ENCODE results near the gene AGBL1.

Gene AGBL1

DNA sequence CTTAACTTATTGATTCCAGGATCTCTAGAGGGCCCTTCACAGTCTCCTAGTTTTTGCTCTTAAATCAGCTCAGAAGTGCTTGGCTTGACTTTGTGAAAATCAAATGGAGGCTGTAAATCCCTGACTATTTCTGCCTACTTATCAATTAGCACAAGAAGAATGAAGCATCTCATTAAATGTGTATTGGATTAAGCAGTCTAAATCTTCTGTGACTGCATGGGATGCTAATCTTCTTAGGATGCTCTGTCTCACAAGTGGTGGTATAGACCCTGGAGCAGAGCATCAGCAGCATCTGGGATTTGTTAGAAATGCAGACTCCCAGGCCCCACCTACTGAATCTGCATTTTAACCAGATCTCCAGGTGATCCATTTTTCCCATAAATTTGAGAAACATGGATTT lies 488.7 kb downstream of the AGBL1 start:
- TF ChIP-seq, protein P1, sequence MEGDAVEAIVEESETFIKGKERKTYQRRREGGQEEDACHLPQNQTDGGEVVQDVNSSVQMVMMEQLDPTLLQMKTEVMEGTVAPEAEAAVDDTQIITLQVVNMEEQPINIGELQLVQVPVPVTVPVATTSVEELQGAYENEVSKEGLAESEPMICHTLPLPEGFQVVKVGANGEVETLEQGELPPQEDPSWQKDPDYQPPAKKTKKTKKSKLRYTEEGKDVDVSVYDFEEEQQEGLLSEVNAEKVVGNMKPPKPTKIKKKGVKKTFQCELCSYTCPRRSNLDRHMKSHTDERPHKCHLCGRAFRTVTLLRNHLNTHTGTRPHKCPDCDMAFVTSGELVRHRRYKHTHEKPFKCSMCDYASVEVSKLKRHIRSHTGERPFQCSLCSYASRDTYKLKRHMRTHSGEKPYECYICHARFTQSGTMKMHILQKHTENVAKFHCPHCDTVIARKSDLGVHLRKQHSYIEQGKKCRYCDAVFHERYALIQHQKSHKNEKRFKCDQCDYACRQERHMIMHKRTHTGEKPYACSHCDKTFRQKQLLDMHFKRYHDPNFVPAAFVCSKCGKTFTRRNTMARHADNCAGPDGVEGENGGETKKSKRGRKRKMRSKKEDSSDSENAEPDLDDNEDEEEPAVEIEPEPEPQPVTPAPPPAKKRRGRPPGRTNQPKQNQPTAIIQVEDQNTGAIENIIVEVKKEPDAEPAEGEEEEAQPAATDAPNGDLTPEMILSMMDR (IDR thresholded peaks at IDR 0.05): no peak
- H3K9me3 ChIP-seq: no peaks in the 10 kb centered on the region
- no peaks in the 10 kb centered on the region for H3K27me3 ChIP-seq
- no peaks in the 10 kb centered on the region for H3K36me3 ChIP-seq
- H3K4me3 ChIP-seq (ENCODE audit: low read depth in 1 of 2, low read length in 1 of 2): no peak overlapping the region
- no peak overlapping the region for H3K27ac ChIP-seq
- no peaks in the 10 kb centered on the region for H3K4me1 ChIP-seq (ENCODE audit: control insufficient read depth in 1 of 2, insufficient read depth in 1 of 2, low read depth in 1 of 2, low read length in 1 of 2)

DNA sequence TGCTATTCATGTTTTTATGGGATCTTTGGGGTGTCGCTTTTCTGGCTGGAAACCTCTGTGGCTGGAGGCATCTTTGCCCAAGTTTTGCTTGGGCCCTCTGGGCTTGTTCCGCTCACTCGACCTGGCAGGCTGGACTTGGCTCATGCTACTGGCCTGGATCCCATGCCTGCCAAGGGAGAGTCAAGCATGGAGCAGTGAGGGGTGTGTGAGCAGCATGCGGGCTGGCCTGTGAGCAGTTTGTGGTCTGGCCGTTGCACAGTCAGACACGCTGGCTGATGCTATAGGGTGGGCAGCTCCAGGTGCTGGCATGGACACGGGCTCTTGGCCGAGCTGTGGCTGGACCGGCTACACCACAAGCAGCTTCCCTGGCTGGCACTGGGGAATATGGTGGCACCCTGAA lies 491.1 kb downstream of the AGBL1 start:
- H3K4me3 ChIP-seq (ENCODE audit: low read depth in 1 of 2, low read length in 1 of 2): no peak overlapping the region
- TF ChIP-seq, protein P1 (IDR thresholded peaks at IDR 0.05): no peak
- no peaks in the 10 kb centered on the region for H3K36me3 ChIP-seq
- no peaks in the 10 kb centered on the region for H3K4me1 ChIP-seq (ENCODE audit: control insufficient read depth in 1 of 2, insufficient read depth in 1 of 2, low read depth in 1 of 2, low read length in 1 of 2)
- H3K27me3 ChIP-seq: no peaks in the 10 kb centered on the region
- H3K27ac ChIP-seq: no peak overlapping the region
- no peaks in the 10 kb centered on the region for H3K9me3 ChIP-seq

DNA sequence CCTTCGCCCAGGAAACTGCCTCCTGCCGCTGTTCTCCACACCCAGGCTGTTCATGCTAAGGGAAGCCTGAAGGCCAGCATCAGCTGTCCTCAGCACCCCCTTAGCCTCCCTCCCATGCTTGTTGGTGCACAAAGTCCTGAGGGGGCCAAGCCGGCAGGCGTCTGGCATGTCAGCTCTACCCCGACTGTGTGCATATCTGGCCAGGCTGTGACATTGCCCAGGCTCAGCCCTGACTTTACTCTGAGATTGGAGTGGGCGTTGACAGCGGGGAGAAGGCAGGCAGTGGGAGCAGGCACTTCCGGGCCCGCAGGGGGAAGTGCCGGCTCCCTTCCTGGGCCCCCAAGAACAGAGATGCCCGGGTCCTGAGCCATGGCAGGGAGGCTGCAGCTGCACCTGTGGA lies 492.2 kb downstream of the AGBL1 start:
- TF ChIP-seq, protein P1 (IDR thresholded peaks at IDR 0.05): no peak
- H3K27ac ChIP-seq: no peak overlapping the region
- H3K27me3 ChIP-seq: no peaks in the 10 kb centered on the region
- no peaks in the 10 kb centered on the region for H3K9me3 ChIP-seq
- no peaks in the 10 kb centered on the region for H3K4me1 ChIP-seq (ENCODE audit: control insufficient read depth in 1 of 2, insufficient read depth in 1 of 2, low read depth in 1 of 2, low read length in 1 of 2)
- no peak overlapping the region for H3K4me3 ChIP-seq (ENCODE audit: low read depth in 1 of 2, low read length in 1 of 2)
- no peaks in the 10 kb centered on the region for H3K36me3 ChIP-seq

- no peaks in the 10 kb centered on the region for H3K9me3 ChIP-seq
- TF ChIP-seq, protein P1 (IDR thresholded peaks at IDR 0.05): no peak
- H3K4me1 ChIP-seq (ENCODE audit: control insufficient read depth in 1 of 2, insufficient read depth in 1 of 2, low read depth in 1 of 2, low read length in 1 of 2): no peaks in the 10 kb centered on the region
- H3K4me3 ChIP-seq (ENCODE audit: low read depth in 1 of 2, low read length in 1 of 2): no peak overlapping the region
- no peaks in the 10 kb centered on the region for H3K36me3 ChIP-seq
- no peak overlapping the region for H3K27ac ChIP-seq
- no peaks in the 10 kb centered on the region for H3K27me3 ChIP-seq
Measured at GRCh38 chr15:86572368-86572841, 492.7 kb downstream of the AGBL1 start.

DNA sequence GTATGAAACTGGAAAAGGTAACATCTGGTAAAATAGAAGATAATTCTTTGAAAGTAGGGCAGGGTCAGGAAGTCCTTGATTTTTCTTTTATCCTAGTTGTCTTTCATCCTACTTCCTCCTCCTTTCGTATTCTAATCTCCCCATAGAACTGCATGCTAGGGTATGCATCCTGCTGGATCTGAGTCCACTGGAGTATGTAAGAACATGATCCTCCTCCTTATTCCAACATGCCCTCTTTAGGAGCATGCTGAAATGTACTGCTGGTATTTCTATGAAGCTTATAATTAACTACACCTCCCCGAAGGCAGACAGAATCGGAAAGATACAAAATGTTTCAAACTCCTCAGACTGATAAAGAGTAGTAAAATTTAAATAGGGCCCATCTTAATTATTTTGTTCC lies 493.8 kb downstream of the AGBL1 start:
- Histone ChIP-seq H3K27me3 (no peaks in the 10 kb centered on the region), H3K27ac (no peak overlapping the region), H3K4me1 (ENCODE audit: control insufficient read depth in 1 of 2, insufficient read depth in 1 of 2, low read depth in 1 of 2, low read length in 1 of 2) (no peaks in the 10 kb centered on the region), H3K4me3 (ENCODE audit: low read depth in 1 of 2, low read length in 1 of 2) (no peak overlapping the region), H3K36me3 (no peaks in the 10 kb centered on the region), H3K9me3 (no peaks in the 10 kb centered on the region)
- TF ChIP-seq, protein P1 (IDR thresholded peaks at IDR 0.05): no peak

- no peaks in the 10 kb centered on the region for H3K36me3 ChIP-seq
- no peak overlapping the region for H3K27ac ChIP-seq
- TF ChIP-seq, protein P1 (IDR thresholded peaks at IDR 0.05): no peak
- H3K9me3 ChIP-seq: no peaks in the 10 kb centered on the region
- no peak overlapping the region for H3K4me3 ChIP-seq (ENCODE audit: low read depth in 1 of 2, low read length in 1 of 2)
- H3K4me1 ChIP-seq (ENCODE audit: control insufficient read depth in 1 of 2, insufficient read depth in 1 of 2, low read depth in 1 of 2, low read length in 1 of 2): no peaks in the 10 kb centered on the region
- no peaks in the 10 kb centered on the region for H3K27me3 ChIP-seq
Measured at GRCh38 chr15:86588413-86588812, 508.7 kb downstream of the AGBL1 start.
